Measurements from ENCODE around the gene FMNL2. TPM values are rescaled to one million over a fixed set of nuclear protein-coding genes. Genes with fewer than 3 reads are reported as not detected.

Gene FMNL2
- total RNA-seq, 1 donor from 2014 or later: 166 TPM

DNA sequence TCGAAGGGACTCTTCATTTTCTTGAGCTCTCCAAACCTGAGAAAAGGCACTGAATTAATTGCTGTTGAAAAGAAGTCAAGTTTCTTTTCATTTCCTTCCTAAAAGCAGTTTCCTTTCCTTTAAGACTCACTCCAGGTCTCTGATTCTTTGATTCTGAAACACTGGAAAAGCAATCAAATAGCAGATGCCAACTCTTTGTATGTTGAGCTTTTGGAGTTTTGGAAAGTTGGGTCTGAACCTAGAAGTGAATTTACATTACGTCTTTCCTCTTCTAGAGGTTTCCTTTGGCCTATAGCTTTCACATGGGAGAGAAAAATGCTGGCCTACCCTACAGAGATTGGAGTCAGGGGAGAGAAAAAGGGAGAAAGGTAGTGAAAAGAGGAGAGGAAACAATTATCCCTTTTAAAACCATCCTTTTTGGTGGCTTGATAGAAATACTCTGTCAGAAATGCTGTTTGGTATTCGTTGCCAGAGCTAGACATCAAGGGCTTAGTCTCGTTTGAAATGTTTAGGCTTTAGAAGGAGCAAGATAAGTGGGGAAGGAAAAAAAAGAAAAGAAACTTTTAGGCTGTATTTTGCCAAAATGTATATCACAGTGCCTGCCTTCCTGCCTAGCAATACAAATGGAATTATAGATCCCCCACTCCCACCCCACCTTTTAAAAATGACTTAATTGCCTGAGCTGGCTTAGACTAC, 194.6 kb downstream of the FMNL2 start:
- H3K27me3 Mint-ChIP-seq (ENCODE audit: unreplicated experiment): peaks cover 4% of the 10 kb centered on the region
- DNase-seq: no peak
- H3K36me3 Mint-ChIP-seq (ENCODE audit: unreplicated experiment): no peaks in the 10 kb centered on the region
- H3K9me3 Mint-ChIP-seq (ENCODE audit: unreplicated experiment): peaks cover 3% of the 10 kb centered on the region
- H3K4me3 Mint-ChIP-seq (ENCODE audit: unreplicated experiment): no peak overlapping the region
- H3K4me1 Mint-ChIP-seq (ENCODE audit: low read depth, unreplicated experiment): peaks cover 31% of the 10 kb centered on the region
- TF ChIP-seq, protein P1, sequence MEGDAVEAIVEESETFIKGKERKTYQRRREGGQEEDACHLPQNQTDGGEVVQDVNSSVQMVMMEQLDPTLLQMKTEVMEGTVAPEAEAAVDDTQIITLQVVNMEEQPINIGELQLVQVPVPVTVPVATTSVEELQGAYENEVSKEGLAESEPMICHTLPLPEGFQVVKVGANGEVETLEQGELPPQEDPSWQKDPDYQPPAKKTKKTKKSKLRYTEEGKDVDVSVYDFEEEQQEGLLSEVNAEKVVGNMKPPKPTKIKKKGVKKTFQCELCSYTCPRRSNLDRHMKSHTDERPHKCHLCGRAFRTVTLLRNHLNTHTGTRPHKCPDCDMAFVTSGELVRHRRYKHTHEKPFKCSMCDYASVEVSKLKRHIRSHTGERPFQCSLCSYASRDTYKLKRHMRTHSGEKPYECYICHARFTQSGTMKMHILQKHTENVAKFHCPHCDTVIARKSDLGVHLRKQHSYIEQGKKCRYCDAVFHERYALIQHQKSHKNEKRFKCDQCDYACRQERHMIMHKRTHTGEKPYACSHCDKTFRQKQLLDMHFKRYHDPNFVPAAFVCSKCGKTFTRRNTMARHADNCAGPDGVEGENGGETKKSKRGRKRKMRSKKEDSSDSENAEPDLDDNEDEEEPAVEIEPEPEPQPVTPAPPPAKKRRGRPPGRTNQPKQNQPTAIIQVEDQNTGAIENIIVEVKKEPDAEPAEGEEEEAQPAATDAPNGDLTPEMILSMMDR (IDR thresholded peaks at IDR 0.05; ENCODE audit: partially characterized antibody, unreplicated experiment): no peak
- no peak overlapping the region for H3K27ac Mint-ChIP-seq (ENCODE audit: unreplicated experiment)

DNA sequence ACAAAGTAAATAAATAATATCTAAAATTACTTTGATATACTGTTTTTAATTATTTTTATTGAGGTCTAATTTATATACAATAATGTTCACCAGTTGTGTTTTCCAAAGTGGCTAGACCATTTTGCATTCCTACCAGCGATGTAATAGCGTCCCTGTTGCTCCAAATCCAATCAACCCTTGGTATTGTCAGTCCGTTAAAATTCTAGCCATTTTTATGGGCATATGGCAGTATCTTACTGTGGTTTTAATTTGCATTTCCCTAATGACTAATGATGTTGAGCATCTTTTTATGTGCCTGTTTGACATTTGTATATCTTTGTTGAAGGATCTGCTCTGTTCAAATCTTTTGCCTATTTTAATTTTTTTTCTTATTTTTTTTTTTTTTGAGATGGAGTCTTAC, 197.3 kb downstream of the FMNL2 start:
- H3K36me3 Mint-ChIP-seq (ENCODE audit: unreplicated experiment): no peaks in the 10 kb centered on the region
- H3K4me3 Mint-ChIP-seq (ENCODE audit: unreplicated experiment): no peak overlapping the region
- no peak for DNase-seq
- H3K4me1 Mint-ChIP-seq (ENCODE audit: low read depth, unreplicated experiment): peaks cover 53% of the 10 kb centered on the region
- peaks cover 6% of the 10 kb centered on the region for H3K27me3 Mint-ChIP-seq (ENCODE audit: unreplicated experiment)
- H3K27ac Mint-ChIP-seq (ENCODE audit: unreplicated experiment): no peak overlapping the region
- TF ChIP-seq, protein P1 (IDR thresholded peaks at IDR 0.05; ENCODE audit: partially characterized antibody, unreplicated experiment): no peak
- peaks cover 11% of the 10 kb centered on the region for H3K9me3 Mint-ChIP-seq (ENCODE audit: unreplicated experiment)

DNA sequence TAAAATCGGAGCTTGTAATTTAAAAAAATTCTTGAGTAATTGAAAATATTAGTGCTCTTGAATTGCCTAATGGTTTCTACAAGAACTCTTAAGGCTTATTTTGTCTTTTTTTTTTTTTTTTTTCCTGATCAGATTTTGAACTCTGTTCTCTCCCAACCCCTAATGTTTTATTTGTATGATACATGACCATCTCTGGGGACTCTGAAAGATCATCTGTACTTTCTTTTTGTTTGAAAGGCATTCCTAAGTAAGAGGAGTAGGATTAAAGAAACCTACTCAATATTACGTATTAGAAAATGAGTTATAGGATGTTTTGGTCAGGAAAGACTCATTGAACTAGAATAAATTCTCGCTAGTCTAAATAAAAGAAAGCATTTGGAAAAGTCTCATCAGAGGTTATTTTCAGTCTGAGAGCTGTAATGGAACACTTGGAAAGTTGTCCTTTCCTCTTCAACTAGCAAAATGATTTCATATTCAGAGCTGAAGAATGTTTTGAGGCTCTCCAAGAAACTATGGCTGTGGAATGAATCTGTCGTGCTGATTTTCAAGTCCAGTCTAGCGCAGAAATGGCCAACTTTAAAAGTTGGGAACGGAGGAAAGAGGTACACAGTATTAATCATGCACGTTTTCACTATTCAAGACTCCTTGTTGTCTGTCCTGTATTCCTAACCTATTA, 199.6 kb downstream of the FMNL2 start:
- Mint-ChIP-seq H3K36me3 (ENCODE audit: unreplicated experiment) (no peaks in the 10 kb centered on the region), H3K27ac (ENCODE audit: unreplicated experiment) (peak overlapping the region; percentile 23), H3K4me3 (ENCODE audit: unreplicated experiment) (peak overlapping the region; percentile 18), H3K4me1 (ENCODE audit: low read depth, unreplicated experiment) (peaks cover 55% of the 10 kb centered on the region), H3K9me3 (ENCODE audit: unreplicated experiment) (peaks cover 13% of the 10 kb centered on the region), H3K27me3 (ENCODE audit: unreplicated experiment) (peaks cover 8% of the 10 kb centered on the region)
- DNase-seq: no peak
- TF ChIP-seq, protein P1 (IDR thresholded peaks at IDR 0.05; ENCODE audit: partially characterized antibody, unreplicated experiment): no peak

DNA sequence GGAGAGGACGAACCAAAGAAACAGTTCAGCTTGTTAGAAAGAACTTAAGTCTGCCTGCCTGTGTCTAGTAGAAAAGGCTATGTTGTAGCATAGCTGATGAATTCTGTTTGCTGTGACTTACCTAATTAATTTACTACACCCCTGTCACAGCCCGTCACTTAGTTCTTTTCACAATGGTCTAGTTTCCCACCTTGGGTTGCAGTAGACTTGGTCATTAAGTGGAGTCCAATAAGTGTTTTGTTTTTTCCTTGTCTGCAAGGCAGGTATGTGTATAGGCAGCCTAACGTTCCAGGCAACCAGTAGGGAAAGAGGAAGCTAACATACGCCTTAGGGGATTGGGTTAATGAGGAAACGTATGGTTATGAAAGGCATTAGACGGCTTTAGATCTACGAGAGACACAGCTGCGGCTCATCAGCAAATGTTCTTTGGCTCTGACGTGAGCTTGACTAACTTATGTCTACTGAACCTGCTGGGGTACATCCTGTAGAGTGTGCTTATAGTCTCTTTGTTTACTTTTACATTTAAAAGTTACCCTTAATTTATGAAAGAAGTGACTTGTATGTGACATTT, 202.2 kb downstream of the FMNL2 start:
- Mint-ChIP-seq H3K27me3 (ENCODE audit: unreplicated experiment) (peaks cover 8% of the 10 kb centered on the region), H3K27ac (ENCODE audit: unreplicated experiment) (peak overlapping the region; percentile 72), H3K4me1 (ENCODE audit: low read depth, unreplicated experiment) (peaks cover 53% of the 10 kb centered on the region), H3K9me3 (ENCODE audit: unreplicated experiment) (peaks cover 13% of the 10 kb centered on the region), H3K36me3 (ENCODE audit: unreplicated experiment) (no peaks in the 10 kb centered on the region), H3K4me3 (ENCODE audit: unreplicated experiment) (peak overlapping the region; percentile 10)
- no peak for DNase-seq
- TF ChIP-seq, protein P1 (IDR thresholded peaks at IDR 0.05; ENCODE audit: partially characterized antibody, unreplicated experiment): no peak

DNA sequence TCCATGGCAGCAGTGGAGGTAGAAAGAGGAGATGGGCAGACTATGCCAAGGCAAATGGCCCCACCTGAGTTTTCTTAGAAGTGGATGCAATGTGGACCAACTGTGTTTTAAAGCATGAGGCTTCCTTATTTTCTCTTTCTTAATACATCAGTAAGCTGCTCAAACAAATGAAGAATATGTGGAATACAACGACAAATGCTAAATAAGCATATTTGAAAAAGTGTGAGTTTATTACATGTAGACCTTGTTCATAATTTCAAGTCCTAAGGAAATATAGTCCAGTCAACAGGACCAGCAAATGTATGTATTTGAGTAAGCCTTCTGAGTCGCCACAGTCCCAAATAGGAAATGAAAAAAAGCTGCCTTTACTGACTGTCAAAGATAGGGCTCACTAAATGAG, 204.4 kb downstream of the FMNL2 start:
- H3K27ac Mint-ChIP-seq (ENCODE audit: unreplicated experiment): no peak overlapping the region
- no peak for DNase-seq
- no peaks in the 10 kb centered on the region for H3K36me3 Mint-ChIP-seq (ENCODE audit: unreplicated experiment)
- TF ChIP-seq, protein P1 (IDR thresholded peaks at IDR 0.05; ENCODE audit: partially characterized antibody, unreplicated experiment): no peak
- H3K4me1 Mint-ChIP-seq (ENCODE audit: low read depth, unreplicated experiment): peaks cover 46% of the 10 kb centered on the region
- H3K27me3 Mint-ChIP-seq (ENCODE audit: unreplicated experiment): peaks cover 8% of the 10 kb centered on the region
- H3K4me3 Mint-ChIP-seq (ENCODE audit: unreplicated experiment): no peak overlapping the region
- H3K9me3 Mint-ChIP-seq (ENCODE audit: unreplicated experiment): peaks cover 12% of the 10 kb centered on the region

Data from glutamatergic neuron (in vitro differentiated cells).